IMR-90 (cell line): ENCODE results near the gene GSG1L. TPM values are rescaled to one million over a fixed set of nuclear protein-coding genes. Genes with fewer than 3 reads are reported as not detected.

Experiments used
- ATAC-seq: fragments of 200-7000 bp; cut with Tn5 transposase; 2 replicates; pipeline ENCODE4 v1.9.1; 2020; ENCODE audit warnings: low read depth, mild to moderate bottlenecking, moderate library complexity
- BruUV-seq: library from RNA; stranded (reverse); fragments of 400-500 nt; replicated peaks from 2 replicates; lab custom pipeline; 2021; lab: Mats Ljungman, UMichigan
- CTCF ChIA-PET: fragments of 300-600 bp; formaldehyde crosslinking; extraction: SDS; loops from one replicate; lab custom pipeline; 2021; ENCODE audit warnings: antibody characterized with exemption; lab: Yijun Ruan, JAX
- POLR2A ChIA-PET: fragments of 300-600 bp; sonication (Branson Sonifier 250); formaldehyde crosslinking; loops from one replicate; lab custom pipeline; 2022; ENCODE audit warnings: antibody characterized with exemption; ENCODE audit not compliant: unreplicated experiment; lab: Charles Lee
- DNase-seq: peaks from one replicate; pipeline ENCODE4 v3.0.0; 2013
- H2AFZ ChIP-seq: replicated peaks from 2 replicates; pipeline ENCODE3; 2013; ENCODE audit warnings: low read length, mild to moderate bottlenecking; ENCODE audit not compliant: poor library complexity
- H2AK5ac ChIP-seq: 2 replicates; pipeline ENCODE4 v1.6.1; 2013; ENCODE audit warnings: low read depth, low read length, inconsistent platforms
- H2AK9ac ChIP-seq: replicated peaks from 2 replicates; pipeline ENCODE3; 2013; ENCODE audit warnings: mild to moderate bottlenecking, low read depth, low read length, moderate library complexity; ENCODE audit not compliant: poor library complexity
- H2BK120ac ChIP-seq: 2 replicates; pipeline ENCODE4 v1.6.1; 2013; ENCODE audit warnings: low read depth, low read length, inconsistent platforms
- H2BK15ac ChIP-seq: 3 replicates; pipeline ENCODE4 v1.6.1; 2013; ENCODE audit warnings: low read depth, low read length, inconsistent platforms
- H2BK20ac ChIP-seq: 2 replicates; pipeline ENCODE4 v1.6.1; 2013; ENCODE audit warnings: low read depth, mild to moderate bottlenecking, inconsistent platforms, low read length, moderate library complexity
- H2BK5ac ChIP-seq: 2 replicates; pipeline ENCODE4 v1.6.1; 2013; ENCODE audit warnings: mild to moderate bottlenecking, low read depth, low read length, inconsistent platforms; ENCODE audit not compliant: poor library complexity, severe bottlenecking
- H3K14ac ChIP-seq: replicated peaks from 2 replicates; pipeline ENCODE4 v1.6.1; 2013; ENCODE audit warnings: low read depth, low read length, inconsistent platforms
- H3K18ac ChIP-seq: 2 replicates; pipeline ENCODE4 v1.6.1; 2013; ENCODE audit warnings: low read depth, low read length, control low read depth
- H3K23ac ChIP-seq: 2 replicates; pipeline ENCODE4 v1.6.1; 2013; ENCODE audit warnings: low read depth, low read length, inconsistent platforms
- H3K27ac ChIP-seq: 2 replicates; pipeline ENCODE4 v1.5.1; 2013; ENCODE audit warnings: mild to moderate bottlenecking, control low read depth, low read length; ENCODE audit not compliant: insufficient read depth
- H3K27me3 ChIP-seq: 2 replicates; pipeline ENCODE4 v1.6.1; 2013; ENCODE audit warnings: low read length; ENCODE audit not compliant: control insufficient read depth, insufficient read depth
- H3K36me3 ChIP-seq: 2 replicates; pipeline ENCODE4 v1.6.1; 2013; ENCODE audit warnings: low read length, mixed read lengths; ENCODE audit not compliant: control insufficient read depth, insufficient read depth
- H3K4ac ChIP-seq: 2 replicates; pipeline ENCODE4 v1.6.1; 2013; ENCODE audit warnings: low read depth, low read length, inconsistent platforms
- H3K4me1 ChIP-seq: 2 replicates; pipeline ENCODE4 v1.6.1; 2013; ENCODE audit warnings: low read length, mixed read lengths; ENCODE audit not compliant: control insufficient read depth, insufficient read depth
- H3K4me2 ChIP-seq: 2 replicates; pipeline ENCODE4 v1.6.1; 2013; ENCODE audit warnings: low read depth, mild to moderate bottlenecking, control low read depth, low read length, moderate library complexity
- H3K4me3 ChIP-seq: 2 replicates; pipeline ENCODE4 v1.5.1; 2013; ENCODE audit warnings: low read depth, mild to moderate bottlenecking, control low read depth, low read length, moderate library complexity; ENCODE audit not compliant: insufficient read depth
- H3K56ac ChIP-seq: 2 replicates; pipeline ENCODE4 v1.6.1; 2013; ENCODE audit warnings: low read length, inconsistent platforms; ENCODE audit not compliant: insufficient read depth; ENCODE audit errors: extremely low read depth
- H3K79me1 ChIP-seq, 2 experiments: 2 replicates each; pipeline ENCODE4 v1.6.1; 2013; ENCODE audit warnings: low read length in 2 of 2, inconsistent platforms in 1 of 2, low read depth in 1 of 2
- H3K9ac ChIP-seq: 2 replicates; pipeline ENCODE4 v1.6.1; 2013; ENCODE audit warnings: low read depth, low read length, control low read depth
- H3K9me1 ChIP-seq: 2 replicates; pipeline ENCODE4 v1.6.1; 2013; ENCODE audit warnings: low read length, inconsistent platforms; ENCODE audit not compliant: insufficient read depth
- H3K9me3 ChIP-seq: 2 replicates; pipeline ENCODE4 v1.6.1; 2013; ENCODE audit warnings: low read length; ENCODE audit not compliant: control insufficient read depth, insufficient read depth
- H4K20me1 ChIP-seq: 2 replicates; pipeline ENCODE4 v1.6.1; 2013; ENCODE audit warnings: low read length, inconsistent platforms; ENCODE audit not compliant: insufficient read depth
- H4K5ac ChIP-seq: 2 replicates; pipeline ENCODE4 v1.6.1; 2013; ENCODE audit warnings: mild to moderate bottlenecking, low read depth, low read length, control low read depth
- H4K8ac ChIP-seq, 2 experiments: 2 replicates each; pipeline ENCODE4 v1.6.1; 2013; ENCODE audit warnings: low read depth in 2 of 2, low read length in 2 of 2, control low read depth in 1 of 2, inconsistent platforms in 1 of 2
- H4K91ac ChIP-seq: 2 replicates; pipeline ENCODE4 v1.6.1; 2013; ENCODE audit warnings: low read depth, low read length, inconsistent platforms; ENCODE audit not compliant: insufficient read depth
- BHLHE40 ChIP-seq: fragments of 150-350 bp; IDR thresholded peaks from 2 replicates; pipeline ENCODE4 v1.6.1; 2016; ENCODE audit warnings: mild to moderate bottlenecking, low read depth, low read length
- CEBPB ChIP-seq: IDR thresholded peaks from 2 replicates; pipeline ENCODE4 v1.6.1; 2012; ENCODE audit warnings: low read depth, low read length, improper control_type of control experiment
- CHD1 ChIP-seq: IDR thresholded peaks from 2 replicates; pipeline ENCODE4 v1.6.1; 2012; ENCODE audit warnings: low read depth, low read length, improper control_type of control experiment
- MAFK ChIP-seq: IDR thresholded peaks from 2 replicates; pipeline ENCODE4 v1.6.1; 2012; ENCODE audit warnings: low read depth, low read length, improper control_type of control experiment
- MAZ ChIP-seq: IDR thresholded peaks from 2 replicates; pipeline ENCODE4 v1.6.1; 2012; ENCODE audit warnings: low read depth, mild to moderate bottlenecking, low read length, improper control_type of control experiment, moderate library complexity, borderline replicate concordance
- MXI1 ChIP-seq: IDR thresholded peaks from 2 replicates; pipeline ENCODE4 v1.6.1; 2012; ENCODE audit warnings: low read depth, mild to moderate bottlenecking, low read length, moderate library complexity, borderline replicate concordance
- NFE2L2 ChIP-seq: fragments of 150-350 bp; IDR thresholded peaks from 2 replicates; pipeline ENCODE4 v1.6.1; 2016; ENCODE audit warnings: low read depth, mild to moderate bottlenecking, low read length
- RAD21 ChIP-seq: IDR thresholded peaks from 2 replicates; pipeline ENCODE4 v1.6.1; 2012; ENCODE audit warnings: low read length, improper control_type of control experiment
- RCOR1 ChIP-seq: IDR thresholded peaks from 2 replicates; pipeline ENCODE4 v1.6.1; 2012; ENCODE audit warnings: mild to moderate bottlenecking, low read length, improper control_type of control experiment; ENCODE audit not compliant: insufficient replicate concordance
- RFX5 ChIP-seq: IDR thresholded peaks from 2 replicates; pipeline ENCODE4 v1.8.0; 2012; ENCODE audit warnings: low read depth, mild to moderate bottlenecking, low read length, moderate library complexity
- WGBS, 2 experiments: methylation state at CpG; one replicate each; pipeline versions ENCODE4 v1.1.5 to v1.1.7; 2013; ENCODE audit warnings: missing lambda C conversion rate in 2 of 2; ENCODE audit not compliant: insufficient read length in 1 of 2; ENCODE audit errors: extremely low coverage in 2 of 2; 5-methylcytosine and 5-hydroxymethylcytosine counted together
- dilution Hi-C: fragments of 300-500 bp; cut with HindIII; formaldehyde crosslinking; loops from one replicate; pipeline ENCODE4 v1.14.3; 2018; ENCODE audit warnings: low sequenced_read_pairs; ENCODE audit not compliant: unreplicated experiment
- in situ Hi-C: fragments of 300-500 bp; cut with MboI; formaldehyde crosslinking; loops from 3 replicates; pipeline ENCODE4 v1.14.3; 2019; ENCODE audit warnings: low sequenced_read_pairs, inconsistent platforms, mixed read lengths
- intact Hi-C: fragments of 100-400 bp; cut with micrococcal nuclease; formaldehyde crosslinking; loops from 2 replicates; pipeline ENCODE4 v1.10.0; 2022
- polyA plus RNA-seq, 3 experiments: library from polyadenylated mRNA; depleted of rRNA; stranded (reverse); fragments of >200 nt; gene quantifications; 2 replicates each; pipeline ENCODE4 v1.2.3, GENCODE V29; 2012; ENCODE audit warnings: low replicate concordance in 1 of 3
- total RNA-seq: library from RNA; depleted of rRNA; stranded (reverse); fragments of >200 nt; gene quantifications from 2 replicates; pipeline ENCODE4 v1.2.3, GENCODE V29; 2012
- TF ChIP-seq, protein P1 (sequence below): fragments of 150-350 bp; IDR thresholded peaks from 2 replicates; pipeline ENCODE4 v1.6.1; 2017; ENCODE audit warnings: mild to moderate bottlenecking, antibody characterized with exemption, low read length, low read depth

GSG1L gene
- total and polyA plus RNA-seq, 2 of the 4 experiments (the other 2 are of a cell fraction) = not detected

DNA sequence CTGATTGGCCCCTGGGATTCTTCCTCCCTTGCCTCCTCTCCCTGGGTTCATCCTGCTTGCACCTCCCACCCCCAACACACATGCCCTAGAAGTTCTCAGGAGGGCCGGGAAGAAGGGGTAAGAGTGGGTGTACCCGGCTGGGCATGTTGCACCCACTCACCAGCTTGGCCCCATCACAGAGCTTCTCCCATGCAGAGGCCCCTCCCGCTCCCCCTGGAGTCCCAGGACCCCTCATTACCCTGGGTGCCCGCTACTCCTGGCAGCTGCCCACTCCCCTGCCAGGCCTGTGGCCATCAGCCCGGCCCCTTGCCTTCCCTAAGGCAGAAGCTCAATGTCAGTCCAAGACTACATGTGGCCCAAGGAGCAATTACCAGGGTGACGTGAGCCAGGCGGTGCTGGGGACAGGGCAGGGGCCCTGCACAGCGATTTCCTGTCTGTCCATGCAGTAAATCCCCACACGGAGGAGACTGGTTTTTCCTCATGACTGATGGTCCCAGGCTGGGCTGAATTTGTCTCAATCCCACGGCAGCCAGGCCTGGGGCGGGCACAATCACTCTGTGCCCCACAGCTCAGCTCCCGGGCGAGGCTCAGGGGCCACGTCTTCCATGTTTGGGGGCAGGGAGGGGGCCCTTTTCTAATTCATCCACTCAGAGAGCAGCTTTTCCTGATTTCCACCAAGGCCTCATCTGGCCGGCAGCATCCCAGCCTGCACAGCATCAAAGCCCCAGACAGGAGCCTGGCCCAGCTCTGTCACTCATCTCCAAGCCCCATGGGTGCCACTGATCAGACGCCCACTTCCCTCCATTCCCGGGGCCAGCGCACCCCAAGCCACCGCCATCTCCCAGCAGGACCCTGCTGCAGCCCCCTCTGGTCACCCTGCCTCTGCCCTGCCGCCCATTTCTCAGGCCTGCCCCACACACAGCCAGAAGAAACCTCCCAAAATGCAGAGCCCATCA, 278.9 kb downstream of the GSG1L start:
- H3K36me3 ChIP-seq = no peaks in the 10 kb centered on the region
- peaks cover 4% of the 10 kb centered on the region; the same call in 1 of the 2 replicates for H3K9me1 ChIP-seq
- H3K4me1 ChIP-seq = no peaks in the 10 kb centered on the region
- POLR2A ChIA-PET = no interaction called here
- no peaks in the 10 kb centered on the region for H4K20me1 ChIP-seq
- CTCF ChIA-PET = no interaction called here
- H3K79me1 ChIP-seq = no peaks in the 10 kb centered on the region
- WGBS, 2 experiments = 44% methylated on average over 8 of the region's 20 CpGs; no CpG with 5 or more reads in 1 of the 2 experiments
- no peak overlapping the region for H2BK15ac ChIP-seq
- intact Hi-C loops = loop anchor here (10.0 kb wide), 1 partner anchor 430 kb away; the partner anchor contains the start of gene XPO6
- no peak overlapping the region for H3K9ac ChIP-seq
- H2BK5ac ChIP-seq = no peak overlapping the region
- no peak overlapping the region for H4K5ac ChIP-seq
- no peak overlapping the region for H3K56ac ChIP-seq
- TF ChIP-seq RCOR1 = no peak
- no peak for TF ChIP-seq MXI1
- no peak for TF ChIP-seq CHD1
- TF ChIP-seq RFX5 = no peak
- TF ChIP-seq BHLHE40 = no peak
- no peak for TF ChIP-seq NFE2L2
- TF ChIP-seq CEBPB = no peak
- TF ChIP-seq RAD21 = no peak
- TF ChIP-seq, protein P1, sequence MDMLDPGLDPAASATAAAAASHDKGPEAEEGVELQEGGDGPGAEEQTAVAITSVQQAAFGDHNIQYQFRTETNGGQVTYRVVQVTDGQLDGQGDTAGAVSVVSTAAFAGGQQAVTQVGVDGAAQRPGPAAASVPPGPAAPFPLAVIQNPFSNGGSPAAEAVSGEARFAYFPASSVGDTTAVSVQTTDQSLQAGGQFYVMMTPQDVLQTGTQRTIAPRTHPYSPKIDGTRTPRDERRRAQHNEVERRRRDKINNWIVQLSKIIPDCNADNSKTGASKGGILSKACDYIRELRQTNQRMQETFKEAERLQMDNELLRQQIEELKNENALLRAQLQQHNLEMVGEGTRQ = no peak
- TF ChIP-seq MAZ = no peak
- no peak for TF ChIP-seq MAFK
- no peak overlapping the region for H2BK120ac ChIP-seq
- H3K23ac ChIP-seq = no peak overlapping the region
- no peak overlapping the region for H3K18ac ChIP-seq
- DNase-seq (no peak), ATAC-seq (no peak)
- no peak overlapping the region for H2BK20ac ChIP-seq
- no peak overlapping the region for H4K8ac ChIP-seq
- H3K14ac ChIP-seq = no peak overlapping the region
- no TSS peak for BruUV-seq
- H3K4me3 ChIP-seq = no peak overlapping the region
- peak overlapping the region; percentile 17 for H2AFZ ChIP-seq
- no peak overlapping the region for H2AK9ac ChIP-seq
- no peak overlapping the region for H3K27ac ChIP-seq
- no peaks in the 10 kb centered on the region for H3K9me3 ChIP-seq
- in situ Hi-C loops = loop anchor here (10.0 kb wide), 1 partner anchor 280 kb away; the partner anchor contains the start of gene GSG1L
- no peak overlapping the region for H2AK5ac ChIP-seq
- no peak overlapping the region for H3K4ac ChIP-seq
- dilution Hi-C loops = no loop called here
- no peaks in the 10 kb centered on the region; the same call in 1 of the 2 replicates for H3K27me3 ChIP-seq
- no peak overlapping the region for H3K4me2 ChIP-seq
- no peak overlapping the region for H4K91ac ChIP-seq
